ENCODE results near the gene TBC1D17. TPM values are rescaled to one million over a fixed set of nuclear protein-coding genes. Genes with fewer than 3 reads are reported as not detected.

Gene TBC1D17
- total RNA-seq, 2 experiments from 2014 or later: 32.5 to 34.7 TPM

- ChIA-PET CTCF (interaction anchor here (0.5 to 1.3 kb wide), 5 partner anchors 13 to 1973 kb away, joined by 3 to 11 read pairs (median 3); partner anchors contain the start of gene PNKP), POLR2A (interaction anchor here (0.7 to 2.2 kb wide), 6 partner anchors 16 to 79 kb away, joined by 3 to 8 read pairs (median 5); partner anchors contain the start of genes AKT1S1, ATF5, FUZ and NUP62)
- Mint-ChIP-seq H3K4me1 (ENCODE audit: low read depth) (peaks cover 41% of the 10 kb centered on the region), H3K9me3 (peaks cover 13% of the 10 kb centered on the region), H3K4me3 (peak within 1 kb of the TSS; percentile 86), H3K36me3 (peaks cover 6% of the 10 kb centered on the region), H3K27ac (peak within 1 kb of the TSS; percentile 95), H3K27me3 (no peaks in the 10 kb centered on the region)
- intact Hi-C loops (cut with micrococcal nuclease): loop anchor here (1.0 to 2.0 kb wide), 5 partner anchors 17 to 210 kb away; partner anchors contain the start of genes AP2A1, IL4I1, MED25 and PNKP
- peak; percentile 93 for DNase-seq
Measured at GRCh38 chr19:49850487-49851342, 26.8 kb upstream of the TBC1D17 start, which contains the start of gene PTOV1. Gene PTOV1, plus strand, starts transcription at chr19:49851159.

DNA sequence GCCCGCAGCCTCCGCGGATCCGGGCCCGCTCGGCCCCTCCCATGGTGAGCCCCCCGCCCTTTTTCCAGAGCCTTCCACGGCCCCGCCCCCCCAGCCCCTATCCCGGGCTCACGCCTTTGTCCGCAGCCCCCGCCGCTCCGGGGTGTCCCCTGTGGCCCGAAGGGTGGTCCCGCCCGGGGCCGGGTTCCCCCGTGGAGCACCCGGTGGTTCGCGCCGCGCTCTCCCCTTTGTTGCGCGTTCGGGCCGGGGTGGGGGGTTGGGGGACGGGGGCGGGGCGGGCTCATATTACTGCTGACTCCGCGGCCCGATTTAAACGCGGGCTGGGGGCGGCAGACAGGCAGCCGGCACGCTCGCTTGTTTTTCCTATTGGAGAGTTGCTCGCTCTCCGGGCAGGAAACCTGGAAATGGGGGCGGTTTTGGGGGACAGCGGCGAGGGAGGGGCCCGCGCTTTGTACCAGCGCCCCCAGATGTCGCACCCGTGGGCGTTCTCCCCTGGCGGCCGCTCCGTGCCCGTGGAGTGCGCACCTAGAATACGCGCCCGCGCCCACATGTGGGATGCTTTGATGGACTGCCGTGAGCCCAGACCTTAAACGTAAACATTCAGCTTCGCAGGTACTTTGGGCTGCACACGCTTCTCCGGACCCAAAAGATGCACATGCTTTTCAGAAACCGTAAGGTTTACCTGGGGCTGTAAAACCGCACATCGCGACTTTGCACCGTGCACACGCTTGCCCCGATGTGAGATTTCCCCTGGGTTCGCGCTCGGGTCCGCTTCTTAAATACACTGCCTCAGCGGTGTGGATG lies 25.8 kb upstream of the TBC1D17 start:
- H3K4me3 Mint-ChIP-seq: peak overlapping the region; percentile 67
- DNase-seq: peak; percentile 50
- intact Hi-C loops (cut with micrococcal nuclease): loop anchor here (2.0 kb wide), 4 partner anchors 33 to 211 kb away; partner anchors contain the start of genes AP2A1, IL4I1, MED25 and RRAS
- H3K4me1 Mint-ChIP-seq (ENCODE audit: low read depth): peaks cover 41% of the 10 kb centered on the region
- H3K36me3 Mint-ChIP-seq: peaks cover 6% of the 10 kb centered on the region
- ChIA-PET CTCF (interaction anchor here (0.6 kb wide), 1 partner anchor 167 kb away, joined by 3 read pairs; no protein-coding TSS in a partner anchor), POLR2A (interaction anchor here (0.7 to 2.2 kb wide), 4 partner anchors 18 to 78 kb away, joined by 3 to 8 read pairs (median 6); partner anchors contain the start of genes AKT1S1, ATF5, FUZ and NUP62)
- H3K27me3 Mint-ChIP-seq: no peaks in the 10 kb centered on the region
- peaks cover 13% of the 10 kb centered on the region for H3K9me3 Mint-ChIP-seq
- peak overlapping the region; percentile 28 for H3K27ac Mint-ChIP-seq

GRCh38 chr19:49852631-49853126 lies 24.8 kb upstream of the TBC1D17 start:
- Mint-ChIP-seq H3K4me1 (ENCODE audit: low read depth) (peaks cover 38% of the 10 kb centered on the region), H3K27ac (no peak overlapping the region), H3K4me3 (peak overlapping the region; percentile 67), H3K9me3 (peaks cover 13% of the 10 kb centered on the region), H3K27me3 (no peaks in the 10 kb centered on the region), H3K36me3 (peaks cover 8% of the 10 kb centered on the region)
- ChIA-PET POLR2A (interaction anchor here (0.9 kb wide), 1 partner anchor 23 kb away, joined by 3 read pairs; no protein-coding TSS in a partner anchor), CTCF (interaction anchor here (0.6 kb wide), 1 partner anchor 168 kb away, joined by 3 read pairs; no protein-coding TSS in a partner anchor)
- DNase-seq: no peak
- intact Hi-C loops (cut with micrococcal nuclease): no loop called here

- CTCF ChIA-PET: interaction anchor here (0.8 kb wide), 1 partner anchor 11 kb away, joined by 3 read pairs; no protein-coding TSS in a partner anchor
- H3K27ac Mint-ChIP-seq: no peak overlapping the region
Measured at GRCh38 chr19:49853852-49854377, 23.6 kb upstream of the TBC1D17 start.

DNA sequence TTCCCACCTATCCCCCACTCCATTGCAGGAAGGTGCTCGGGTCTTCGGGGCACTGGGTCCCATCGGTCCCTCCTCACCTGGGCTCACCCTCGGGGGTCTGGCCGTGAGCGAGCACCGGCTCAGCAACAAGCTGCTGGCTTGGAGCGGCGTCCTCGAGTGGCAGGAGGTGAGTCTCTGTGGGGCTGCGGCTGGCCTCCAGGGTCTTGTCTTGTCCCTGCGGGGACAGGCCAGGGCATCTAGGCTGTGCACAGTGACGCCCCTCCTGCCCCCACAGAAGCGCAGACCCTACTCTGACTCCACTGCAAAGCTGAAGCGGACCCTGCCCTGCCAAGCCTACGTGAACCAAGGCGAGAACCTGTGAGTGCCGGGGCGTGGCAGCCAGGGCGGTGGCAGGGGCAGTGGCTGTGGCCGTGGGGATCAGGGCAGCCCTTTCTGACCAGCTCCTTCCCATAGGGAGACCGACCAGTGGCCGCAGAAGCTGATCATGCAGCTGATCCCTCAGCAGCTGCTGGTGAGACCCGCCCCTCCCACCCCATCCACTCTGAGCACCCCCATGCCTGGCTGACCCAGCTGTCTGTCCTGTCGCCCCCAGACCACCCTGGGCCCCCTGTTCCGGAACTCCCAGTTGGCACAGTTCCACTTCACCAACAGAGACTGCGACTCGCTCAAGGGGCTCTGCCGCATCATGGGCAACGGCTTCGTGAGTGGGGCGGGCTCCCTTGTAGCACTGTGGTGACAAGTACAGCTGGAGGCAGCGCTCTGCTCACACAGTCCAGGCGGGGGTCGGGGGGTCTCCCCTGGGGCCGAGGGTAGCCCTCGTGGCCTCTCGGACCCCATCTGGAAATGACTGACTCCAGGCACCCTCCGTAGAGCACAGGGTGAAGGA lies 22.9 kb upstream of the TBC1D17 start:
- Mint-ChIP-seq H3K9me3 (peaks cover 6% of the 10 kb centered on the region), H3K4me3 (no peak overlapping the region), H3K27ac (no peak overlapping the region), H3K4me1 (ENCODE audit: low read depth) (peaks cover 23% of the 10 kb centered on the region), H3K27me3 (no peaks in the 10 kb centered on the region), H3K36me3 (peaks cover 12% of the 10 kb centered on the region)
- no peak for DNase-seq
- CTCF ChIA-PET: interaction anchor here (0.8 kb wide), 1 partner anchor 11 kb away, joined by 3 read pairs; no protein-coding TSS in a partner anchor
- intact Hi-C loops (cut with micrococcal nuclease): no loop called here
- POLR2A ChIA-PET: interaction anchor here (1.1 kb wide), 1 partner anchor 12 kb away, joined by 4 read pairs; no protein-coding TSS in a partner anchor

More at GRCh38 chr19:49853852-49854377, 23.6 kb upstream of the TBC1D17 start:
- Mint-ChIP-seq H3K9me3 (peaks cover 11% of the 10 kb centered on the region), H3K27me3 (no peaks in the 10 kb centered on the region), H3K4me1 (ENCODE audit: low read depth) (peaks cover 27% of the 10 kb centered on the region), H3K4me3 (no peak overlapping the region), H3K36me3 (peaks cover 14% of the 10 kb centered on the region)
- DNase-seq: no peak
- intact Hi-C loops (cut with micrococcal nuclease): no loop called here
- POLR2A ChIA-PET: interaction anchor here (0.6 to 1.1 kb wide), 4 partner anchors 9 to 22 kb away, joined by 3 to 4 read pairs (median 3); no protein-coding TSS in a partner anchor

- POLR2A ChIA-PET: no interaction called here
Measured at GRCh38 chr19:49855277-49855675, 22.2 kb upstream of the TBC1D17 start.

DNA sequence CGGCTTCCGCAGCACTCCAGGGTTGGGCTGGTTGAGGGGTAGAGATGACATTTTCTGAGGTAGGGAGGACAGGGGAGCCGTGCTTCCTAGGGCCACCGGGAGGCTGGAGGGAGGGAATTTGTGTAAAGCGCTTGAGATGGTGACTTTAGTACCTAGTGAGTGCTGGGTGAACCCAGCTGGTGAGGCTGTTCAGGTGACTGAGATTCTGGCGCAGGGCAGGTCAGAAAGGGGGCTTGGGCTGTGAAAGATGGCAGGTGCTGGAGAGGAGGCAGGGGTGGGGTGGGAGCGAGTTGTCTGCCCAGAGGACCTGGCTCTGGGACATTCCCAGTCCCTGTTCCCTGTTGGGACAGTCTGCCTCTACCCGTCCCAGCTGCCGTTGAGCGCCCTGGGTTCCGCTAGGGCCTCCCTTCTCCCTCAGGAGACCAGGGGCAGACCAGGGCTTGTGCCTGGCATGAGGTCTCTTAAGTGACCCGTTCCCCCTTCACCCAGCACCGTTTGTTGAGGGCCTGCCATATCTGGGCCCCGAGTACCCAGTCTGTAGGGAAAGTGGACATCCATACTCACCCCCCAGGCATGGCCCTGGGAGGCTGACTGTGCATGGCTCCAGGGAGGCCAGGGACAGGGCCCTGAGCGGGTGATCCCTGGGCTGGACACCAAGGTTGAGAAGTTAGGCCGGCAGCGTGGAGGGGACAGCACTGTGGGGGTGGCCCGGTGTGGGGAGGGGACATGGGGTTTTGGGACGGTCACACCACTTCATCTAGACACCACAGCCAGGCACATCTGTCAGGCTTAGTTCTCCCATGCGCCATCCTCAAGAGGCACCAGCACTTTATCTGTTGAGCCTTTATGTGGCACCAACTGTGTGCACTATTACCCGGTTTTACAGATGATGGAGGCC lies 21.6 kb upstream of the TBC1D17 start:
- intact Hi-C loops (cut with micrococcal nuclease): no loop called here
- DNase-seq: no peak
- Mint-ChIP-seq H3K4me1 (ENCODE audit: low read depth) (peaks cover 15% of the 10 kb centered on the region), H3K36me3 (peaks cover 21% of the 10 kb centered on the region), H3K27ac (peak overlapping the region; percentile 43), H3K4me3 (no peak overlapping the region), H3K27me3 (no peaks in the 10 kb centered on the region), H3K9me3 (no peaks in the 10 kb centered on the region)
- ChIA-PET CTCF (no interaction called here), POLR2A (no interaction called here)

More at GRCh38 chr19:49855277-49855675, 22.2 kb upstream of the TBC1D17 start:
- H3K36me3 Mint-ChIP-seq: peaks cover 15% of the 10 kb centered on the region
- intact Hi-C loops (cut with micrococcal nuclease): no loop called here
- peaks cover 16% of the 10 kb centered on the region for H3K4me1 Mint-ChIP-seq (ENCODE audit: low read depth)
- H3K27me3 Mint-ChIP-seq: no peaks in the 10 kb centered on the region
- H3K4me3 Mint-ChIP-seq: no peak overlapping the region
- CTCF ChIA-PET: no interaction called here
- no peaks in the 10 kb centered on the region for H3K9me3 Mint-ChIP-seq
- H3K27ac Mint-ChIP-seq: peak overlapping the region; percentile 43
- no peak for DNase-seq

DNA sequence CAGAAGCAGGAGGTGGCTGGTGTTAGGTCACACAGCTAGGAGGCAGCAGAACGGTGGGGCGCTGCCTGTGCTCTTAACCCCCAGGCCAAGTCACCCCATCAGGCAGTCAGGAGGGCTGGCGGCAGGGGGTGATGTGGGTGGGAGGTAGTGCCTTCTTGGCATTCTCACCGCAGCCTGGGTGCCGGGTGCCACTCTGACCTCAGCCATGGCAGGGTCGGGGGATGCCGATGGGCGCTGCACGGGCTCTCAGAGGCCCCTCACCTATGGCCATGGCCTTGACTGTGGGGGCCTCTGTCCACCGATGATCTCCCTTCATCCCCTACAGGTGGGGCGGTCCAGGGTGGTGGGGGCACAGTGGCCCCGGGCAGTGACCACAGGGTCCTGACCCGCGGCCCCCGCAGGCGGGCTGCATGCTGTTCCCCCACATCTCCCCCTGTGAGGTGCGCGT lies 20.9 kb upstream of the TBC1D17 start:
- ChIA-PET CTCF (interaction anchor here (0.6 kb wide), 1 partner anchor 138 kb away, joined by 3 read pairs; no protein-coding TSS in a partner anchor), POLR2A (no interaction called here)
- intact Hi-C loops (cut with micrococcal nuclease): no loop called here
- H3K27me3 Mint-ChIP-seq: no peaks in the 10 kb centered on the region
- no peak for DNase-seq
- no peak overlapping the region for H3K4me3 Mint-ChIP-seq
- no peak overlapping the region for H3K27ac Mint-ChIP-seq
- no peaks in the 10 kb centered on the region for H3K9me3 Mint-ChIP-seq
- H3K4me1 Mint-ChIP-seq (ENCODE audit: low read depth): peaks cover 15% of the 10 kb centered on the region
- peaks cover 25% of the 10 kb centered on the region for H3K36me3 Mint-ChIP-seq

DNA sequence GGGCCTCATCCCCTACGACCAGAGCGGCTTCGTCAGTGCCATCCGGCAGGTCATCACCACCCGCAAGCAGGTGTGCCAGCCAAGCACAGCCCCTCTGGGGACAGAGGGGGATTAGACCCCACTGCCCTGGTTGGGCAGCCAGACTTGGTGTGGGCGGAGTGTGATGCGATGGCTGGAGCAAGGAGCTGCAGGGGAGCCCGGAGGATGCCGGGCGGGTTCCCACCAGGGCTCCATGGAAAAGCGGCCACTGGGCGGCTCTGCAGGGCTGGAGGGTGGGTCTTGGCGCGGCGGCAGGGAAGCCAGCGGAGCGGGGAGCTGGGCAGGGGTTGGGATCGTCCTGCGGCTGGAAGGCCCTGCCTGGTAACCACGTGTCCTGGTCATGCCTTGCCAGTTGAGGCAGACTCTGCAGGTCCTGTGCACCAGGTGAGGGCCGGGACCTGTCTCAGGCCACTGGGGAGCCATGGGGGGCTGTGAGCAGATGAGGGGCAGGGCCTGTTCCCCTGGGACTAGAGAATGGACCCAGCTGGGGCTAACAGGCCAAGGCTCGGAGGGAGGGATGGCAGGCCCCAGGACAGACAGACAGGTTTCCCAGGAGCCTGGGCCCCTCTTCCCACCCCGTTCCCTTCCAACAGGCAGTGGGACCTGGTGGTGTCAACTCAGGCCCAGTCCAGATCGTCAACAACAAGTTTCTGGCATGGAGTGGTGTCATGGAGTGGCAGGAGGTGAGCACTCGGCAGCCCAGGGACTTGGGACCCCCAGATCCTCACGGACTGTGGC lies 20.3 kb upstream of the TBC1D17 start:
- Mint-ChIP-seq H3K27ac (no peak overlapping the region), H3K9me3 (no peaks in the 10 kb centered on the region), H3K27me3 (no peaks in the 10 kb centered on the region), H3K4me1 (ENCODE audit: low read depth) (peaks cover 12% of the 10 kb centered on the region), H3K4me3 (no peak overlapping the region), H3K36me3 (peaks cover 29% of the 10 kb centered on the region)
- DNase-seq: no peak
- CTCF ChIA-PET: interaction anchor here (0.6 to 1.5 kb wide), 2 partner anchors 12 to 138 kb away, joined by 3 read pairs; no protein-coding TSS in a partner anchor
- intact Hi-C loops (cut with micrococcal nuclease): no loop called here
- POLR2A ChIA-PET: interaction anchor here (1.0 to 1.3 kb wide), 2 partner anchors 19 to 20 kb away, joined by 3 to 4 read pairs; partner anchors contain the start of genes AKT1S1 and TBC1D17

Measured in activated CD4-positive, alpha-beta memory T cell treated with anti-CD3 and anti-CD28 coated beads for 36 hours (primary cell).